Osteoblast (primary cell): ENCODE measurements around the gene HDAC8. TPM values are rescaled to one million over a fixed set of nuclear protein-coding genes. Genes with fewer than 3 reads are reported as not detected.

Experiments used
- DNase-seq: peaks from one replicate; pipeline ENCODE4 v3.0.0; 2011; ENCODE audit warnings: low spot score, mixed read lengths; ENCODE audit not compliant: insufficient read length; ENCODE audit errors: missing footprints
- H2AFZ ChIP-seq: 2 replicates; pipeline ENCODE4 v1.6.0; 2011; ENCODE audit warnings: mild to moderate bottlenecking, low read length
- H3K27ac ChIP-seq: 2 replicates; pipeline ENCODE4 v1.5.1; 2011; ENCODE audit warnings: mild to moderate bottlenecking, low read depth, low read length, moderate library complexity
- H3K27me3 ChIP-seq: 2 replicates; pipeline ENCODE4 v1.6.0; 2012; ENCODE audit warnings: mild to moderate bottlenecking, control low read depth, inconsistent platforms, low read length, moderate library complexity; ENCODE audit not compliant: insufficient read depth
- H3K36me3 ChIP-seq: 2 replicates; pipeline ENCODE4 v1.5.1; 2011; ENCODE audit warnings: mild to moderate bottlenecking, low read length, control low read depth, moderate library complexity; ENCODE audit not compliant: insufficient read depth
- H3K4me1 ChIP-seq: 2 replicates; pipeline ENCODE4 v1.5.1; 2011; ENCODE audit warnings: mild to moderate bottlenecking, low read length, control low read depth, moderate library complexity; ENCODE audit not compliant: insufficient read depth
- H3K4me2 ChIP-seq: 2 replicates; pipeline ENCODE4 v1.6.0; 2011; ENCODE audit warnings: mild to moderate bottlenecking, low read length; ENCODE audit not compliant: insufficient read depth
- H3K4me3 ChIP-seq: fragments of 200-600 bp; sonication (generic); 3 replicates; pipeline ENCODE4 v1.5.1; 2012; ENCODE audit warnings: mild to moderate bottlenecking, low read length, inconsistent platforms; ENCODE audit not compliant: insufficient read depth
- H3K79me2 ChIP-seq: 2 replicates; pipeline ENCODE4 v1.6.0; 2012; ENCODE audit warnings: mild to moderate bottlenecking, low read length, control low read depth, inconsistent platforms; ENCODE audit not compliant: insufficient read depth
- H3K9me3 ChIP-seq: 2 replicates; pipeline ENCODE4 v1.5.1; 2011; ENCODE audit warnings: low read depth, low read length, control low read depth
- H4K20me1 ChIP-seq: 2 replicates; pipeline ENCODE4 v1.6.0; 2012; ENCODE audit warnings: mild to moderate bottlenecking, low read length, control low read depth; ENCODE audit not compliant: insufficient read depth
- total RNA-seq: library from RNA; depleted of rRNA; stranded (reverse); fragments of >200 nt; gene quantifications from 2 replicates; pipeline ENCODE4 v1.2.3, GENCODE V29; 2012
- TF ChIP-seq, protein P1 (sequence below): IDR thresholded peaks from 2 replicates; pipeline ENCODE4 v1.5.1; 2011; ENCODE audit warnings: mild to moderate bottlenecking, low read depth, low read length, moderate library complexity; ENCODE audit errors: extremely low read depth

Gene HDAC8
- total RNA-seq = 24.6 and 27.1 TPM in 2 replicates

DNA sequence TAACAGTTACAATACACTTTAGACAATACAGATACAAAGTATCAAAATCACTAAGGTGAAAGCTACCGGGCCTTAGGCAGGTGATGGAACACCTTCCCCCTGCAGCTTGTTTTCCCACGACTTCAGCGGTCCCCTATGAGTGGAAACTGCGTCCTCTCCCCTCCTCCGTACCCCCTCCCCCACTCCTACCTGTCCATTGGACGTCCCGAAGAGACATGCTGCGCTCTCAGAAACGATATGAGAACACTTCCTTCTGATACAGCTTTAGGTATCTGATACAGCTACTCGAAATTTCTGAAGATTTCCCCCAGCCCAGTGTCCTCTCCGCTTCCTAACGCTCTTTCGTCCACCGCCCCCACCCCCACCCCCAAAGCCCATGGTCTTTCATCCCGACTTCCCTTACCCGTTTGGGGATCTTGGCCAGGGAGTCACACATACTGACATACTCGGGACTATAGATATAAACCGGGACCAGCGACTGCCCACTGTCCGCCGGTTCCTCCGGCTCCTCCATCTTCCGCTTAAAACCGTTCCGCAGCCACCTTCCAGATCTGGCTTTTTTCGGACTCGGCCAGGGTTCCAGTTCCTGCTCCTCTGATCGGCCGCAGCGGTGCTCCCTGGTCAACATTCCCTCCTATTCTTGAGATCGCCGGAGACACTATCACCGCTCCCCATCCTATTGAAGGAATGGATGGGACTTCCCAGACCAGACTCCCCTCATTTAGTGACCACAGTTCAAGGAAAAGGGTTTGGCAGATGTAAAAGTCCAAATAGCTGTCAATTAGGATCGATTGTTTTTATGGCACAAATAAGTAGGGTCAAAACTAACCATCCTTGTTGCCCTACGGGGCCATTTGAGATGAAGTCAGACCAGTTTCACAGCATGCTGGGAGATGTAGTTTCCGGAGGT lies at the start of gene HDAC8:
HDAC8 (minus strand) TSS at position 596 of the 910 bp plus-strand sequence; CDS start at position 514, 82 bp downstream.
- TF ChIP-seq, protein P1, sequence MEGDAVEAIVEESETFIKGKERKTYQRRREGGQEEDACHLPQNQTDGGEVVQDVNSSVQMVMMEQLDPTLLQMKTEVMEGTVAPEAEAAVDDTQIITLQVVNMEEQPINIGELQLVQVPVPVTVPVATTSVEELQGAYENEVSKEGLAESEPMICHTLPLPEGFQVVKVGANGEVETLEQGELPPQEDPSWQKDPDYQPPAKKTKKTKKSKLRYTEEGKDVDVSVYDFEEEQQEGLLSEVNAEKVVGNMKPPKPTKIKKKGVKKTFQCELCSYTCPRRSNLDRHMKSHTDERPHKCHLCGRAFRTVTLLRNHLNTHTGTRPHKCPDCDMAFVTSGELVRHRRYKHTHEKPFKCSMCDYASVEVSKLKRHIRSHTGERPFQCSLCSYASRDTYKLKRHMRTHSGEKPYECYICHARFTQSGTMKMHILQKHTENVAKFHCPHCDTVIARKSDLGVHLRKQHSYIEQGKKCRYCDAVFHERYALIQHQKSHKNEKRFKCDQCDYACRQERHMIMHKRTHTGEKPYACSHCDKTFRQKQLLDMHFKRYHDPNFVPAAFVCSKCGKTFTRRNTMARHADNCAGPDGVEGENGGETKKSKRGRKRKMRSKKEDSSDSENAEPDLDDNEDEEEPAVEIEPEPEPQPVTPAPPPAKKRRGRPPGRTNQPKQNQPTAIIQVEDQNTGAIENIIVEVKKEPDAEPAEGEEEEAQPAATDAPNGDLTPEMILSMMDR = no peak
- peak within 1 kb of the TSS; percentile 72 for H3K4me3 ChIP-seq
- peak within 1 kb of the TSS; percentile 84 for H3K4me2 ChIP-seq
- H3K27me3 ChIP-seq = peaks cover 10% of the 10 kb centered on the region
- H2AFZ ChIP-seq = peak within 1 kb of the TSS; percentile 91
- peak; percentile 86 for DNase-seq
- peaks cover 12% of the 10 kb centered on the region for H4K20me1 ChIP-seq
- H3K27ac ChIP-seq = peak within 1 kb of the TSS; percentile 36
- H3K9me3 ChIP-seq = no peaks in the 10 kb centered on the region
- peaks cover 4% of the 10 kb centered on the region for H3K79me2 ChIP-seq
- H3K36me3 ChIP-seq = peaks cover 8% of the 10 kb centered on the region
- peaks cover 30% of the 10 kb centered on the region for H3K4me1 ChIP-seq

DNA sequence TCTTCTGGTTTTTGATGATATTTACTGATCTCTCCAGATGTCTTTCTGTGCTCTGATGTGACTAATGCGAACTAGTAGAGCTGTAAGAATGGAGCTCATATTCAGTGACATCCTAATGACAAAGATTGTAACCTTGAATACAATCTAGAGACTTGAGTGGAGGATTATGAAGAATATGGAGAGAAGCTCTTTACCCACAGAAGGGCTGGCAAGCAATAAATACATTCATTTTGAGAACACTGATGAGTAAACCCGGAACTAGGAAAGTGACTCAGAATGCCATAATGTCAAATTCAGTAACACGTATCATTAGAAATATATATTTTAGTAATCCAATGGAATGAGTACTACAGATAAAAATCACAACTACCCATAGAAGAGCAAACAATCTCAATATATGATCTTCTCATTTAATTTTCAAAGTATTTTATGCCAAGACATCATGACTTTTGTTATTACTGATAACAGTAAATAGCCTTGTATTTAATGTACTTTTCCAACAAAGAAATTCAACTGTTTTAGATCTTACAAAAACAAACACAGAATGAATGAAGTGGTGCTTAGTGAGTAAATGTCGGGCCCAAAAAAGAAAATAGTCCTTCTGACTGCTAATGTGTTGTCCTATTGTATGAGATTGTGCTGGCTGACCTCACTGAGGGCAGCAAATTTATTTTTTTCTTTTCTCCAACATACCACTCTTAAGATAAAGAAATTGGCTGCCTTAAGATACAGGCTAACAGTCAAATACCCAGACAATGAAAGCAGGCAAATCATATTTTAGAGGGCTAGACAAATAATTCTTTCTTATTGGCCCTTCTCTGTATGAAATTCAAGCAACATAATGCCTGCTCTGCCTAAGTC lies 49.2 kb upstream of the HDAC8 start:
- no peaks in the 10 kb centered on the region for H3K9me3 ChIP-seq
- peaks cover 7% of the 10 kb centered on the region for H3K27me3 ChIP-seq
- no peaks in the 10 kb centered on the region for H3K79me2 ChIP-seq
- no peak overlapping the region for H3K4me3 ChIP-seq
- TF ChIP-seq, protein P1 = no peak
- DNase-seq = no peak
- H3K36me3 ChIP-seq = no peaks in the 10 kb centered on the region
- peak overlapping the region; percentile 59 for H3K4me2 ChIP-seq
- peaks cover 25% of the 10 kb centered on the region for H3K4me1 ChIP-seq
- peak overlapping the region; percentile 74 for H3K27ac ChIP-seq
- H2AFZ ChIP-seq = no peak overlapping the region
- H4K20me1 ChIP-seq = no peaks in the 10 kb centered on the region

- Histone ChIP-seq H2AFZ (no peak overlapping the region), H3K4me2 (peak overlapping the region; percentile 59), H3K79me2 (no peaks in the 10 kb centered on the region), H3K9me3 (no peaks in the 10 kb centered on the region), H3K4me3 (peak overlapping the region; percentile 39), H3K4me1 (peaks cover 25% of the 10 kb centered on the region), H4K20me1 (no peaks in the 10 kb centered on the region), H3K27ac (peak overlapping the region; percentile 74), H3K36me3 (no peaks in the 10 kb centered on the region), H3K27me3 (peaks cover 7% of the 10 kb centered on the region)
- DNase-seq = no peak
- TF ChIP-seq, protein P1 = no peak
These were observed 48.5 kb upstream of the HDAC8 start for GRCh38 chrX:72621163-72621562.
